Embryonic facial prominence (tissue), 1 donor: ENCODE measurements around the gene ZBTB46.
"Not testable (repeated sequence)": the region's sequence is repeated elsewhere in the genome, so short reads cannot be mapped to it uniquely, and the experiment has no call there.

ENCODE experiments used
- DNase-seq: peaks from one replicate; pipeline ENCODE4 v3.0.0-alpha.2; 2016; ENCODE audit errors: extremely low spot score

Gene ZBTB46

GRCh38 chr20:63789836-63790571, 41.1 kb downstream of the ZBTB46 start:
- DNase-seq: no peak

GRCh38 chr20:63787749-63788148, 43.3 kb downstream of the ZBTB46 start:
- no peak for DNase-seq

GRCh38 chr20:63787302-63787701, 43.8 kb downstream of the ZBTB46 start:
- DNase-seq: no peak

- DNase-seq: no peak
These were observed 45.4 kb downstream of the ZBTB46 start for GRCh38 chr20:63785691-63786131.

GRCh38 chr20:63783970-63784369, 47.1 kb downstream of the ZBTB46 start:
- DNase-seq: no peak

GRCh38 chr20:63782521-63782971, 48.5 kb downstream of the ZBTB46 start:
- DNase-seq: no peak

GRCh38 chr20:63782051-63782471, 49.0 kb downstream of the ZBTB46 start:
- no peak for DNase-seq

GRCh38 chr20:63781181-63781580, 49.9 kb downstream of the ZBTB46 start:
- DNase-seq: no peak

- DNase-seq: no peak
These were observed 52.2 kb downstream of the ZBTB46 start for GRCh38 chr20:63778857-63779256.

- no peak for DNase-seq
These were observed 52.9 kb downstream of the ZBTB46 start for GRCh38 chr20:63778034-63778752.

- no peak for DNase-seq
These were observed 53.5 kb downstream of the ZBTB46 start for GRCh38 chr20:63777614-63778013.

GRCh38 chr20:63776875-63777274, 54.2 kb downstream of the ZBTB46 start:
- not testable (repeated sequence) for DNase-seq

GRCh38 chr20:63775096-63775978, 55.7 kb downstream of the ZBTB46 start:
- peak; percentile 59 for DNase-seq

GRCh38 chr20:63774306-63774705, 56.8 kb downstream of the ZBTB46 start:
- DNase-seq: no peak

- no peak for DNase-seq
These were observed 57.4 kb downstream of the ZBTB46 start for GRCh38 chr20:63773571-63774241.

GRCh38 chr20:63772781-63773518, 58.1 kb downstream of the ZBTB46 start:
- DNase-seq: no peak

GRCh38 chr20:63771046-63771707, 59.9 kb downstream of the ZBTB46 start:
- no peak for DNase-seq

- no peak for DNase-seq
These were observed 61.1 kb downstream of the ZBTB46 start for GRCh38 chr20:63769891-63770474.

GRCh38 chr20:63768591-63769515, 62.2 kb downstream of the ZBTB46 start:
- no peak for DNase-seq
